Measurements from ENCODE around the gene TET3.

The TET3 gene

DNA sequence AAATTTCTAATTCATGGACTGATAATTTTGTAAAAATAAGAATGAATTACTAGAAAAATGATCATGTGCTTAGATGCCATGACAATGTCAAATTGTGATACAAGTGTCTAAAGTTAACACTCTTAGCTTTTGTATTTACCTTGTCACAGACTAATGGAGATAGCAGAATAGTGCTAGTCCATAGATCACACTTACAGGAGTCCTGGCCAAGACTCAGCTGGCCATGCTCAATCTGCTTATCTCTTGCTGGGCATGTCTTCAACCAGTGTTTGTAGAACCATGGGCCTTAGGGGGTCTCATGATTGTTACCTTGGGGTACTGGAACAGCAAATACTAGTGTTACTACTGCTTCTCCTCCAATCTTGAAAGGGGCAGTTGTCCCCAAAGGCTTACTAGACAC lies 44.0 kb downstream of the TET3 start:
- peaks cover 18% of the 10 kb centered on the region for H3K4me1 ChIP-seq (ENCODE audit: insufficient read depth, low read length)
- H3K36me3 ChIP-seq (ENCODE audit: insufficient read depth, low read length): no peaks in the 10 kb centered on the region
- H3K27ac ChIP-seq (ENCODE audit: low read depth, low read length): no peak overlapping the region
- H3K27me3 ChIP-seq (ENCODE audit: control insufficient read depth in 1 of 2, insufficient read depth in 2 of 2, low read length in 2 of 2): no peaks in the 10 kb centered on the region
- H3K4me3 ChIP-seq (ENCODE audit: low read depth in 1 of 2, low read length in 2 of 2): no peak overlapping the region
- H3K9me3 ChIP-seq (ENCODE audit: low read length): no peaks in the 10 kb centered on the region
- no peak overlapping the region for H3K9ac ChIP-seq (ENCODE audit: low read length)

DNA sequence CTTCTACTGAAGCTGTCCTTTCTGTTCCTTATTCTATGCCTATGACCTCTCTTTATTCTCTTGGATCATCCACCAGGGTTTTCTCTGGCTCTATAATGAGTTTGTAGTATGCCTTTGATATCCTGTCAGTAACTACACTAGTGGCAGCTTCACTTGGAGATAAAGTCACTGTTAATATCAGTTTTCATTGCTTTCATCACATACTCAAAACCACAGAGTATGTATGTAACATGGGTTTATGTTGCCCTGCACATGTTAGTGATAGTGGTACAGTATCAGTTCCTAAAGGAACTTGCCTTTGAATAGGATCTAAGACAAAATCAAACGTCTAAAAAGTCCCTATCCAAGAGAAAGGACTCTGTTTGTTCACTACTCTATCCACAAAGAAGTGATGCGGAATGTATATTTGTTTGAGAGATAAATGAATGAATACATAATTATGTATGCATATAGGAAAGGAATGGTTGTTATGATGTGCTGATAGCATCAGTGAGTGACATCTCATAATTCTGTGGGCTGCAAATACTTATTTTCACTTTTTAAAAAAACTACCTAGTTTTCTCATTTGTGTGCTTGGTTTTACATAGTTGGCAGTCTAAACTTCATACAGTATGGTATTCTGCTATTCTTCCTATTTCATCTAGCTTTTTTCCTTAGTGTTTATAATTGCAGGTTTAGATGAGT lies 45.1 kb downstream of the TET3 start:
- Histone ChIP-seq H3K27ac (ENCODE audit: low read depth, low read length) (no peak overlapping the region), H3K4me1 (ENCODE audit: insufficient read depth, low read length) (peaks cover 18% of the 10 kb centered on the region), H3K36me3 (ENCODE audit: insufficient read depth, low read length) (no peaks in the 10 kb centered on the region), H3K9me3 (ENCODE audit: low read length) (no peaks in the 10 kb centered on the region), H3K27me3 (ENCODE audit: control insufficient read depth in 1 of 2, insufficient read depth in 2 of 2, low read length in 2 of 2) (no peaks in the 10 kb centered on the region), H3K4me3 (ENCODE audit: low read depth in 1 of 2, low read length in 2 of 2) (no peak overlapping the region), H3K9ac (ENCODE audit: low read length) (no peak overlapping the region)

DNA sequence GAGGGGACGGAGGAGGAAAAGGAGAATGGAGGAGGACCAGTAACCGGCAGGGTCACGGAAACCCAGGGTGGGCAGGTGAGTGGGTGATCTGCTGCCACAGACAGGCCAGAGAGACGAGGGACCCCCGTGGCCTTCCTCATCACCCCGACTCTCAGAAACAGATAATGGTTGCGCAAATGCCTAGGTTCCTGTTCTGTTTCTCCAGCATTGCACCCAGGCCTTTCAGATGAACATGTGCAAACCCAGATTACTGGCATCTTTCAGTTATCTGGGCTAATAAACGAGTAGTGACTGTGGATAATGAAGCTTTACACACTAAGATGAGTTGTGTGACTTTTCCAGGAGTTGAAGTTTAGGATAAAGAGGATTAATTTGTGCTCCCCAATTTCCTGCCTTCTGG lies 46.5 kb downstream of the TET3 start:
- Histone ChIP-seq H3K27me3 (ENCODE audit: control insufficient read depth in 1 of 2, insufficient read depth in 2 of 2, low read length in 2 of 2) (no peaks in the 10 kb centered on the region), H3K9ac (ENCODE audit: low read length) (no peak overlapping the region), H3K27ac (ENCODE audit: low read depth, low read length) (no peak overlapping the region), H3K4me1 (ENCODE audit: insufficient read depth, low read length) (peaks cover 18% of the 10 kb centered on the region), H3K4me3 (ENCODE audit: low read depth in 1 of 2, low read length in 2 of 2) (no peak overlapping the region), H3K36me3 (ENCODE audit: insufficient read depth, low read length) (no peaks in the 10 kb centered on the region), H3K9me3 (ENCODE audit: low read length) (no peaks in the 10 kb centered on the region)

DNA sequence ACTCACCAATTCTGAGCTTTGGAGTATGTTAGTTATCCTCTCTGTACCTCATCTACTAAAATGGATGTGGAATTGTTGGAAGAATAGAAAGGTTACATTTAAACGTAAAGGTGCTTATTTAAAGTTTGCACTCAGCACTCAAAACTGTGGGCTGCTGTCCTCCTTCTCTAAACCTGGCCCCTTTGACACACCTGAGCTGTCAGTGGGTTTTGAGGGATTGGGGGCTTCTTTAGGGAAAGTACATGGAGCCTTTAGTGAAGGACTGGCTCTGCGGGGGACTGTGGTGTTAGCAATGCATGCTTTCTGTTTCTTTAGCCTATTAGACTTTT lies 47.2 kb downstream of the TET3 start:
- H3K4me3 ChIP-seq (ENCODE audit: low read depth in 1 of 2, low read length in 2 of 2): peak overlapping the region in 1 of 2 donors; percentile 44
- H3K4me1 ChIP-seq (ENCODE audit: insufficient read depth, low read length): peaks cover 22% of the 10 kb centered on the region
- no peaks in the 10 kb centered on the region for H3K9me3 ChIP-seq (ENCODE audit: low read length)
- H3K9ac ChIP-seq (ENCODE audit: low read length): no peak overlapping the region
- H3K27ac ChIP-seq (ENCODE audit: low read depth, low read length): no peak overlapping the region
- H3K27me3 ChIP-seq (ENCODE audit: control insufficient read depth in 1 of 2, insufficient read depth in 2 of 2, low read length in 2 of 2): no peaks in the 10 kb centered on the region
- no peaks in the 10 kb centered on the region for H3K36me3 ChIP-seq (ENCODE audit: insufficient read depth, low read length)

DNA sequence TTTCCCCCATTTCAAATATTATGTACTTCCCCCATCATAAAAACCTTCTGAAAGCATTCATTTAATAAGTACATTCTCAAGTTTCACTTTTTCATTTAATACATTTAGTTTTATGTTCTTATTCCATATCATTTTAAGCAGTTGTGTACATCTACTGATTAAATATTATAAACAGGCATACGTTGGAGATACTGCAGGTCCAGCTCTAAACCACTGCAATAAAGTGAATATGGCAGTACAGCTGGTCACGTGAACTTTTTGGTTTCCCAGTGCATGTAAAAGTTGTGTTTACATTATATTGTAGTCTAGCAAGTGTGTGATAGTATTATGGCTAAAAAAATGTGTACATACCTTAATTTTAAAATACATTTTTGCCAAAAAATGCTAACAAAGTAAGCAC lies 48.7 kb downstream of the TET3 start:
- Histone ChIP-seq H3K4me1 (ENCODE audit: insufficient read depth, low read length) (peaks cover 25% of the 10 kb centered on the region), H3K27ac (ENCODE audit: low read depth, low read length) (no peak overlapping the region), H3K27me3 (ENCODE audit: control insufficient read depth in 1 of 2, insufficient read depth in 2 of 2, low read length in 2 of 2) (no peaks in the 10 kb centered on the region), H3K4me3 (ENCODE audit: low read depth in 1 of 2, low read length in 2 of 2) (no peak overlapping the region), H3K9ac (ENCODE audit: low read length) (no peak overlapping the region), H3K9me3 (ENCODE audit: low read length) (no peaks in the 10 kb centered on the region), H3K36me3 (ENCODE audit: insufficient read depth, low read length) (no peaks in the 10 kb centered on the region)
